ENCODE data around the gene HP. TPM values are rescaled to one million over a fixed set of nuclear protein-coding genes. Genes with fewer than 3 reads are reported as not detected.

Gene HP
- total and polyA plus RNA-seq, 2 of the 4 experiments (the other 2 are of a cell fraction), result not detected

- 100% methylated on average over 1 of the region's 10 CpGs; no CpG with 5 or more reads in 1 of the 2 experiments for WGBS, 2 experiments (ENCODE audit: extremely low coverage in 2 of 2, insufficient read length in 1 of 2)
- H2AFZ ChIP-seq (replicated peaks; ENCODE audit: low read length, poor library complexity), result no peak overlapping the region
- intact Hi-C loops (cut with micrococcal nuclease), result no loop called here
- no peaks in the 10 kb centered on the region for H4K20me1 ChIP-seq (ENCODE audit: insufficient read depth, low read length)
- no peaks in the 10 kb centered on the region for H3K9me1 ChIP-seq (ENCODE audit: insufficient read depth, low read length)
- no peak for TF ChIP-seq SMC3 (IDR thresholded peaks at IDR 0.05; ENCODE audit: low read depth, low read length)
- ATAC-seq (ENCODE audit: low read depth), result no peak
- H4K91ac ChIP-seq (ENCODE audit: insufficient read depth, low read depth, low read length), result no peak overlapping the region
- no peak overlapping the region for H4K5ac ChIP-seq (ENCODE audit: low read depth, low read length)
- H3K79me1 ChIP-seq (ENCODE audit: low read depth in 1 of 2, low read length in 2 of 2), result no peaks in the 10 kb centered on the region
- H2BK20ac ChIP-seq (ENCODE audit: low read depth, low read length), result no peak overlapping the region
- POLR2A ChIA-PET (ENCODE audit: unreplicated experiment), result no interaction called here
- no peaks in the 10 kb centered on the region for H3K4me1 ChIP-seq (ENCODE audit: control insufficient read depth, insufficient read depth, low read length)
- H3K23ac ChIP-seq (ENCODE audit: low read depth, low read length), result no peak overlapping the region
- H3K18ac ChIP-seq (ENCODE audit: low read depth, low read length), result no peak overlapping the region
- BruUV-seq (replicated peaks), result no TSS peak
- dilution Hi-C loops (cut with HindIII; ENCODE audit: low sequenced_read_pairs, unreplicated experiment), result no loop called here
- DNase-seq, result no peak
- no peak overlapping the region for H3K56ac ChIP-seq (ENCODE audit: extremely low read depth, insufficient read depth, low read length)
- H3K27me3 ChIP-seq (ENCODE audit: control insufficient read depth, insufficient read depth, low read length), result no peaks in the 10 kb centered on the region
- in situ Hi-C loops (cut with MboI; ENCODE audit: low sequenced_read_pairs), result no loop called here
- CTCF ChIA-PET, result no interaction called here
- no peak overlapping the region for H3K4ac ChIP-seq (ENCODE audit: low read depth, low read length)
- H3K36me3 ChIP-seq (ENCODE audit: control insufficient read depth, insufficient read depth, low read length), result peaks cover 28% of the 10 kb centered on the region
- no peak overlapping the region for H2AK9ac ChIP-seq (replicated peaks; ENCODE audit: low read depth, low read length, poor library complexity)
- H2BK120ac ChIP-seq (ENCODE audit: low read depth, low read length), result no peak overlapping the region
- no peak overlapping the region for H3K27ac ChIP-seq (ENCODE audit: insufficient read depth, low read length)
- H3K9me3 ChIP-seq (ENCODE audit: control insufficient read depth, insufficient read depth, low read length), result peaks cover 6% of the 10 kb centered on the region; the same call in 1 of the 2 replicates
- no peak overlapping the region for H3K9ac ChIP-seq (ENCODE audit: low read depth, low read length)
- H3K14ac ChIP-seq (replicated peaks; ENCODE audit: low read depth, low read length), result no peak overlapping the region
- no peak overlapping the region for H3K4me2 ChIP-seq (ENCODE audit: low read depth, low read length)
- no peak overlapping the region for H2BK5ac ChIP-seq (ENCODE audit: low read depth, low read length, poor library complexity, severe bottlenecking)
- H4K8ac ChIP-seq (ENCODE audit: low read depth in 2 of 2, low read length in 2 of 2), result no peak overlapping the region
- H2BK15ac ChIP-seq (ENCODE audit: low read depth, low read length), result no peak overlapping the region
- no peak overlapping the region for H3K4me3 ChIP-seq (ENCODE audit: insufficient read depth, low read depth, low read length)
- H2AK5ac ChIP-seq (ENCODE audit: low read depth, low read length), result no peak overlapping the region
Observed at GRCh38 chr16:72084445-72084844, 30.1 kb downstream of the HP start.

All from IMR-90 (cell line).